HG03432 (cell line): Measurements from ENCODE around the gene TBL1XR1.

Experiments
- ATAC-seq: cut with Tn5 transposase; IDR thresholded peaks from one replicate; pipeline ENCODE4 v1.9.1; 2021; ENCODE audit warnings: mild to moderate bottlenecking, moderate library complexity; ENCODE audit not compliant: unreplicated experiment

The TBL1XR1 gene

DNA sequence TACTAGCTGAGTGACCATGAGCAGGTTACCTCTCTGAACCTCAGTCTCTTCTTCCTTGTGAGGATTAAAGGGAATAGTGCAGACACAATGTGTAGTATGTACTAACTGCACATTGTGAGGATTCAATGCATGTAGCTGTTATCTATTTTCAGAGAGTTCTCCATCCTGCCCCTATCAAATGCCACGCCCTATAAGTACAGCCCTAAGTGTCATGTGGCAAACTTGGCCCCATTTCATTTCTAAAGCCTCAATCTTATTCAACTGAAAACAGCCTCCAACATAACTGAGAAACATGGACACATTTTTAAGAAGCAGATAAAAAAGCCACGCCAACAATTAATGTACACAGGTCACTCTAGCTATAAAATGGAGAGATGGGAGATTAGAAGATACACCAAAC lies 220.0 kb downstream of the TBL1XR1 start:
- no peak for ATAC-seq

DNA sequence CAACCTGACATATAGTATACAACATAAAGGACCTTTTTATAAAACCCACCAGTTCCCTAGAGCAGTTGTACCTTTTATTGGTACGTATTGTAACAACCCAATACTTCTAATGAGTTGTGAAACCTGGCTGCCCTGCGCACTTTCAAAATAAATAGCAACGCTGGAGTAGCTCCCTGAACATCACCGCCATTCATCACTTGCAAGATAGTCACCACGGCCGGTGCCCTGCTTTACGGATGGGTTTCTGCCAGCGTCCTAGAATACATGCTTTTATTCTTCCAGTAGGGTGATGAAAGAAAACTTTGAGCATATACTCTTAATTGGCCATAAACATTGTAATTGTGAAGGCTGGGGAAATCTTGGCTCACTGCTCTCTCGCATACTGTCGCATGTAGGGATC lies 220.7 kb downstream of the TBL1XR1 start:
- no peak for ATAC-seq

DNA sequence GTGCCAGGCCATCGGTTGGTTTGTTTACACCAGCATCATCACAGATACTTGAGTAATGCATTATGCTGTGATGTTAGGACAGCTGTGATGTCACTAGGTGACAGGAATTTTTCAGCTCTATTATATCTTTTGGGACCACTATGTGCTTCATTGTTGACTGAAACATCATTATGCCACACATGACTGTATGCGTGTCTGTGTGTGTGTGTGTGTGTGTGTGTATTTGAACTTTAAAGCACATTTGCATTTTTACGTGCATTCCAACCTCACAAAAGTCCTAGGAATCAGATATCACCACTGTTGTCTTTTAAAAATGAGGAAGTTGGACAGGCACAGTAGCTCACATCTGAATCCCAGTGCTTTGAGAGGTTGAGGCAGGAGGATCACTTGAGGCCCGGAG lies 223.0 kb downstream of the TBL1XR1 start:
- ATAC-seq: no peak

GRCh38 chr3:176971613-176972174 lies 225.6 kb downstream of the TBL1XR1 start:
- ATAC-seq: no peak

DNA sequence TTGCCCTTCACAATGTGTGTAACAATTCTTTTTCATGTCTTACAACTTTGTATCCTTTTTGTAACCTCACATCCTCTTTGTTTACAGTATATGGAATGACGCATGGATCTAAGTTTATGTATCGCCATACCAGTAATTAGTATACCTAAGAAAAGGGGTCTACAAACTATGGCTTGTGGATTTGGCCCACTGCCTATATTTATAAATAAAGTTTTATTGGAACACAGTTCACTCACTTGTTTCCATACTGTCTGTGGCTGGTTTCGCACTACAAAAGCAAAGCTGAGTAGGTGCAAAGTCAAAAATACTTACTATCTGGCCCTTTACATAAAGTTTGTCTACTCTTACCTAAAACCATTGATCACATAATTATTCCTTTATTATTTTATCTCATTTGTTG lies 226.5 kb downstream of the TBL1XR1 start:
- no peak for ATAC-seq

DNA sequence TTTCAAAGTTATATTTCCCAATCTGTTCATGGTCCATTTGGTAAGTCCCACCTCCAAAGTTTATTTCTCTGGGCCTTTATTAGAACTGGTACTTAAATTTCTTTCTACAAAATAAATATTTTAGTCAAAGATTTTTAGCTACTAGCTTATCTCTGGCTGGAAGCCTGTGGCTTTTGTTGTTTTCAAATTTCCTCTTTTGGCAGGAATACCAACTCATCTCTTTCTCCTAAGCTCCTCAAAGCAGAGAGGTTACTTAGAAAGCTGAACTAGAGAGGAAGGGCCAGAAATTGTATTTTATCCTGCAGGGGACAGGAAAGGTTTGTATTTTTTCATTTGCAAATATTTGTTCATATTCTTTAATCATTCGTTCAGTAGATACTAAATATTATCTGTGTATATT lies 227.8 kb downstream of the TBL1XR1 start:
- no peak for ATAC-seq
